HL-60 (cell line): ENCODE results near the gene MLST8.
A peak's percentile ranks its signal among the peaks of the same experiment; 100 is the strongest.

Source experiments
- DNase-seq, 2 experiments: peaks; one replicate each; pipeline ENCODE4 v3.0.0-alpha.2; 2010 to 2020; ENCODE audit warnings: low read depth in 1 of 2, low spot score in 1 of 2
- H3K27ac ChIP-seq: fragments of 250-450 bp; sonication (Bioruptor Pico); replicated peaks from 2 replicates; pipeline ENCODE4 v1.5.1; 2020; ENCODE audit warnings: mild to moderate bottlenecking, moderate library complexity
- H3K27me3 ChIP-seq: fragments of 250-450 bp; sonication (Bioruptor Pico); 2 replicates; pipeline ENCODE4 v1.5.1; 2021; ENCODE audit warnings: mild to moderate bottlenecking, moderate library complexity; ENCODE audit not compliant: insufficient read depth, poor library complexity, severe bottlenecking
- H3K4me3 ChIP-seq: replicated peaks from 2 replicates; pipeline ENCODE4 v1.5.1; 2011; ENCODE audit warnings: mild to moderate bottlenecking, control low read depth, low read length; ENCODE audit not compliant: insufficient read depth
- CTCF ChIP-seq: IDR thresholded peaks from one replicate; pipeline ENCODE4 v1.5.1; 2011; ENCODE audit warnings: low read length, control low read depth, inconsistent platforms; ENCODE audit not compliant: insufficient read depth
- GABPA ChIP-seq: IDR thresholded peaks from 2 replicates; pipeline ENCODE4 v1.6.1; 2012; ENCODE audit warnings: low read depth
- POLR2AphosphoS5 ChIP-seq: IDR thresholded peaks from 2 replicates; pipeline ENCODE4 v1.6.1; 2012; ENCODE audit warnings: low read depth
- SPI1 ChIP-seq: IDR thresholded peaks from 2 replicates; pipeline ENCODE4 v1.6.1; 2012; ENCODE audit warnings: low read depth, mild to moderate bottlenecking, borderline replicate concordance
- TF ChIP-seq, protein P1 (sequence below): IDR thresholded peaks from 2 replicates; pipeline ENCODE4 v1.6.1; 2012; ENCODE audit warnings: low read depth; ENCODE audit not compliant: insufficient replicate concordance

MLST8 gene

DNA sequence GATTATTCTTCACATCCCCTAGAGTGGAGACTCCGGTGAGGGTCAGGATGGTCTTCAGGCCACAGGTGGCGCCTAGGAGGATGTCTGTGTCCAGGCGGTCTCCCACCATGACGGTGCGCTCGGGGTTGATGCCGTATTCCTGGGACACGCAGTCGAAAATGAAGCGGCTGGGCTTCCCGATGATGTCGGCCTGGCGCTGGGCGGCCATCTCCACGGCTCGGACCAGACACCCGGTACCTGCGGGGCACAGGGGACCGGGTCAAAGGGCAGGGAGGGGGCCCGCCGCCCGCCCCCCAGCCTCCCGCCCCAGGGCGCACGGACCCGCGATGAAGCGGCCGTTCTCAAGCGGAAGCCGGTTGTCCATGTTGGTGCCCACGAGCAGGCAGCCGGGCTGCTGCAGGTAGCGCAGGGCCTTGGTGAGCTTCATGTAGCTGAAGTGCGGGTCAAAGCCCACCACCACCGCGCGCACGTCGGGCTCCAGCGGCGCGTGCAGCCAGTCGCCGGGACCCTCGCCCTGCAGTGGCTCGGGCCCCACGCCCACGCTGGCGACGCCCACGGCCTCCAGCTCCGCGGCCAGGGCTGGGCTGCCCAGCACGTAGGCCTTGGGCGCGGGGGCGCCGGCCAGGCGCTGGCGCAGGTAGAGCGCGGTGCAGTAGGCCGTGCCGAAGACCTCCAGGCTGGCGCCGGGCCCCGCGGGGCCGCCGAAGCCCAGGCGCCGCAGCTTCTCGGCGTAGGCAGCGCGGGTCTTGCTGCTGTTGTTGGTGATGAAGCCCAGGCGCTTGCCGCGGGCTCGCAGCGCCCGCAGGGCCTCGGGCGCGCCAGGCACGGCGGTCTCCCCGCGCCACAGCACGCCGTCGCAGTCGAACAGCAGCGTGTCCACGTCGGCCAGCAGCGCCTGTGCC lies 8.8 kb downstream of the MLST8 start:
- peak overlapping the region; percentile 87 for H3K4me3 ChIP-seq
- H3K27me3 ChIP-seq: no peaks in the 10 kb centered on the region
- peak overlapping the region; percentile 60 for H3K27ac ChIP-seq
- no peak for TF ChIP-seq CTCF
- TF ChIP-seq POLR2AphosphoS5: no peak
- TF ChIP-seq, protein P1, sequence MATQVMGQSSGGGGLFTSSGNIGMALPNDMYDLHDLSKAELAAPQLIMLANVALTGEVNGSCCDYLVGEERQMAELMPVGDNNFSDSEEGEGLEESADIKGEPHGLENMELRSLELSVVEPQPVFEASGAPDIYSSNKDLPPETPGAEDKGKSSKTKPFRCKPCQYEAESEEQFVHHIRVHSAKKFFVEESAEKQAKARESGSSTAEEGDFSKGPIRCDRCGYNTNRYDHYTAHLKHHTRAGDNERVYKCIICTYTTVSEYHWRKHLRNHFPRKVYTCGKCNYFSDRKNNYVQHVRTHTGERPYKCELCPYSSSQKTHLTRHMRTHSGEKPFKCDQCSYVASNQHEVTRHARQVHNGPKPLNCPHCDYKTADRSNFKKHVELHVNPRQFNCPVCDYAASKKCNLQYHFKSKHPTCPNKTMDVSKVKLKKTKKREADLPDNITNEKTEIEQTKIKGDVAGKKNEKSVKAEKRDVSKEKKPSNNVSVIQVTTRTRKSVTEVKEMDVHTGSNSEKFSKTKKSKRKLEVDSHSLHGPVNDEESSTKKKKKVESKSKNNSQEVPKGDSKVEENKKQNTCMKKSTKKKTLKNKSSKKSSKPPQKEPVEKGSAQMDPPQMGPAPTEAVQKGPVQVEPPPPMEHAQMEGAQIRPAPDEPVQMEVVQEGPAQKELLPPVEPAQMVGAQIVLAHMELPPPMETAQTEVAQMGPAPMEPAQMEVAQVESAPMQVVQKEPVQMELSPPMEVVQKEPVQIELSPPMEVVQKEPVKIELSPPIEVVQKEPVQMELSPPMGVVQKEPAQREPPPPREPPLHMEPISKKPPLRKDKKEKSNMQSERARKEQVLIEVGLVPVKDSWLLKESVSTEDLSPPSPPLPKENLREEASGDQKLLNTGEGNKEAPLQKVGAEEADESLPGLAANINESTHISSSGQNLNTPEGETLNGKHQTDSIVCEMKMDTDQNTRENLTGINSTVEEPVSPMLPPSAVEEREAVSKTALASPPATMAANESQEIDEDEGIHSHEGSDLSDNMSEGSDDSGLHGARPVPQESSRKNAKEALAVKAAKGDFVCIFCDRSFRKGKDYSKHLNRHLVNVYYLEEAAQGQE: no peak
- no peak for TF ChIP-seq SPI1
- TF ChIP-seq GABPA: no peak
- peak in 1 of 2 experiments; percentile 65 for DNase-seq

DNA sequence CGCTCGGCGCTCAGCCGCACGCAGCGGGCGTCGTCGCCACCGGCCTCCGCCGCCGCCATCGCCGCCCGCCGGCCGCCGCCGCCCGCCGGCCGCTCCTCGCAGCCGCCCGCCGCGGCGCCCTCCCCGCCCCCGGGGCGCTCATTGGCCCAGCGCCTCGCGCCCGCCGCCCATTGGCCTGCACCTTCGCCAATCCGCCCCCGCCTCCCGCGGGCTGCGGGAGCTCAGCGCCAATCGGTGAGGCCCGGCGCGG lies 9.4 kb downstream of the MLST8 start, which contains the start of gene PGP:
TSS of gene PGP (minus strand) at position 122 of the 250 bp plus-strand sequence. CDS start at position 59, 63 bp downstream.
- H3K4me3 ChIP-seq: peak within 1 kb of the TSS; percentile 87
- H3K27me3 ChIP-seq: no peaks in the 10 kb centered on the region
- DNase-seq: no peak
- TF ChIP-seq, protein P1: no peak
- TF ChIP-seq SPI1 (no peak), CTCF (no peak), GABPA (no peak), POLR2AphosphoS5 (no peak)
- peak within 1 kb of the TSS; percentile 88 for H3K27ac ChIP-seq

DNA sequence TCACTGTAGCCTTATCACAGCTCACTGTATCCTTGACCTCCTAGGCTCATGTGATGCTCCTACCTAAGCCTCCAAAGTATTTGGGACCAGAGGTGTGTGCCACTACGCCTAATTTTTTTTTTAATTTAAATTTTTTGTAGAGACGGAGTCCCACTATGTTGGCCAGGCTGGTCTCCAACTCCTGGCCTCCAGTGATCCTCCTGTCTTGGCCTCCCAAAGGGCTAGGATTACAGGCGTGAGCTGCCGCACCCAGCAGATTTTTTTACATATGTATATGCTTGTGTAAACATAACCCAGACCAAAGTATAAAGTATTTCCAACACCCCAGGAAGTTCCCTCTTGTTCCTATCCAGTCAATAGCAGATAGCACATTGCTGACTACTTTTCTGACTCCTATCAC lies 11.1 kb downstream of the MLST8 start:
- Histone ChIP-seq H3K27me3 (no peaks in the 10 kb centered on the region), H3K27ac (no peak overlapping the region; the same call in 1 of the 2 replicates), H3K4me3 (no peak overlapping the region)
- TF ChIP-seq GABPA (no peak), CTCF (no peak), POLR2AphosphoS5 (no peak), SPI1 (no peak)
- TF ChIP-seq, protein P1: no peak
- DNase-seq: no peak
